GM20000 (cell line): ENCODE results near the gene DNER.

Experiments used
- DNase-seq: peaks from one replicate; pipeline ENCODE4 v3.0.0; 2012; ENCODE audit warnings: low spot score
- CTCF ChIP-seq: IDR thresholded peaks from 2 replicates; pipeline ENCODE4 v1.5.1; 2012; ENCODE audit warnings: mild to moderate bottlenecking, control low read depth; ENCODE audit errors: extremely low read depth, missing control alignments

DNER gene

GRCh38 chr2:229738024-229738625 lies 23.8 kb upstream of the DNER start:
- TF ChIP-seq CTCF: no peak
- DNase-seq: no peak

DNA sequence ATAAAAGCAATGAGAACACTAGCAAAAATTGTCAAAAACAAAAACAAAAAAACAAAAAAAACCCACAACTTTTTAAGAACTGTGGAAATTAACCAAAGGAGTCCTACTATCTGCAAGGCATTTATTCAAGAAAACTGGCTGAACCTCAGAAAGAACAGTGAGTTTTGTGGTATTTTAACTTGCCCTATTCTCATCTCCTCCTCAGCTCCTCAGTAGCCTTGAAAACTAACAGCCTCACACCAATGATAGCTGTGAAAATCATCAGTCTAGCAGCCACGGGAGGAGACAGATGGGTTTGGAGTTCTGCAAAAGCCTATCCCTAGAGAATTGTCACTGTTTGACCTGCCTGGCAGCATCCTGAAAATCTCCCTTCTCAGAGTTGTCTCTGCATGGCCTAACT lies 20.1 kb upstream of the DNER start:
- no peak for DNase-seq
- TF ChIP-seq CTCF: no peak

DNA sequence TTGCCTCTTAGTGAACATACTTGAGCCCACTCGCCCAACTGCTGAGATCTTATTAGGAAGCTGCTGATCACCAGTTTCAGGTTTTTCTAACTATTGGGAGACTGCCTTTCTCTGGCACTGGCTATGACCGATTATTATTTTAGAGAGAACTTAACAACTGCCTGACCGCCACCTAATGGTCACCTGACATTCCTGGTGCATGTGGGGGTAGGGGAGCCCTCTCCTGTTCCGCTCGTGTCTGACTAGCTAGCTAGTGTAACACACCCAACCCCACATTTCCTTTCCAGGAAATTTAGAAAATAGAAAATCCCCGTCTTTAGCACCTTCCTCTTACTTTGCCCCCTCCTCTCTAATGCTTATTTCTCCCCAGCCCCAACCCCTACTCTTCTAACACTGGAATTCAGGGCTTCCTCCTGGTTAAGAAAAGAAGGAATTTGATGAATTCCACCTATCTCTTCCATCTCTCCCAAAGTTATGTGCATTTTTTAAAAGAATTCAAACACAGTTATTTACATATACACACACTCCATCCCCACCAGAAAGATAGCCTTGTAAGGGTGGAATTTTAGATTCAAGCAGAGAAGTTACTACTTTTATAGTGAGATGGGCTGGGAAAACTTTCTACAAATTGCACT lies 19.4 kb upstream of the DNER start:
- DNase-seq: no peak
- TF ChIP-seq CTCF: no peak

DNA sequence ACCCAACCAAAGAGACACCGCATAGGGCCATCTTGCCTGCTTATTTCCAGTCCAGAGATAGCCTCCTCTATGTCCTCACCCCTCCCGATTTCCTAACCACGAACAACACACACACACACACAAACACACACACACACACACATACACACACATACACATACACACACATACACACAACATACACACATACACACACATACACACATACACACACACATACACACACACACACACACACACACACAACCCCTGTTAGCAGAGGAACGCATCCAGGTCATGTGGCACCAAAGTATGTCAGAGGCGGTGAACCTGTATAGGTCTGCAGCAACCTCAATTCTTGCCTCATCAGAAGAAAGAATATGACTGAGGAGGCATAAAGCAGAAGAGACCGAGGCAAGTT lies 18.5 kb upstream of the DNER start:
- no peak for DNase-seq
- TF ChIP-seq CTCF: no peak

DNA sequence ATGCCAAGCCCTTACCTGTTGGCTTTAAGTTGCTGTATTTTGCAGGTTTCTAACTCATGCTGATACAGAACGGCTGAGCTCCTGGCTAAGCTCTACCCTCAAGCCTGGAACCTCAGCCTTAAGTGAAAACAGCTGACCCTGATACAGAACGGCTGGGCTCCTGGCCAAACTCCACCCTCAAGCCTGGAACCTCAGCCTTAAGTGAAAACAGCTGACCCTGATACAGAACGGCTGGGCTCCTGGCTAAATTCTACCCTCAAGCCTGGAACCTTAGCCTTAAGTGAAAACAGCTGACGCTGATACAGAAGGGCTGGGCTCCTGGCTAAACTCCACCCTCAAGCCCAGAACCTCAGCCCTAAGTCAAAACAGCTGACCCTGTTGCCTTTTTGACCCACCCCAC lies 17.6 kb upstream of the DNER start:
- DNase-seq: no peak
- no peak for TF ChIP-seq CTCF

DNA sequence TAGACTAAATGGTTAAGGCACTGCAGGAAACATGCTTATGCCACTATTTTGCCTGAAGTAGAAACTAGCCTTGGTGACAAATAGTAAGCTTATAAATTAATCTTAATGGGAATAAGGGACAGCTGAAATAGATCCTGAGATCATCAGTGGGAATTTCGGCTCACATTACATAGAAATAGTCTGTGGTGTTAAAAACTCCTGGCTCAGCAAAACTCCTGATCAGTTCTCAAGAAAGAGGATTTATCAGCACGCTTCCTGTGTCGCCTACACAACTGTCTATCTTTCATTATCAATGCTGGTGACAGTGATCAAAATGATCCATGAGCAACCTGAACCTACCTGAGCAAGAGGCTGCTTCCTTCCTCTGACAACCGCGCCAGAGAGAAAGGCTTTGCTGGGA lies 17.0 kb upstream of the DNER start:
- no peak for TF ChIP-seq CTCF

GRCh38 chr2:229728370-229728769 lies 14.0 kb upstream of the DNER start:
- no peak for DNase-seq
- TF ChIP-seq CTCF: no peak

More for the DNA sequence above, 17.0 kb upstream of the DNER start:
- DNase-seq: no peak
